Putamen (tissue), 1 donor: ENCODE data around the gene NEK3.
"Not testable (repeated sequence)": the region's sequence is repeated elsewhere in the genome, so short reads cannot be mapped to it uniquely, and the experiment has no call there.

Experiments
- DNase-seq: peaks from one replicate; pipeline ENCODE4 v3.0.0-alpha.2; 2016; ENCODE audit warnings: low spot score

NEK3 gene

GRCh38 chr13:52118095-52118494 lies 41.3 kb downstream of the NEK3 start:
- no peak for DNase-seq

GRCh38 chr13:52112591-52112990 lies 46.8 kb downstream of the NEK3 start:
- no peak for DNase-seq

GRCh38 chr13:52109116-52109670 lies 50.2 kb downstream of the NEK3 start:
- no peak for DNase-seq

DNA sequence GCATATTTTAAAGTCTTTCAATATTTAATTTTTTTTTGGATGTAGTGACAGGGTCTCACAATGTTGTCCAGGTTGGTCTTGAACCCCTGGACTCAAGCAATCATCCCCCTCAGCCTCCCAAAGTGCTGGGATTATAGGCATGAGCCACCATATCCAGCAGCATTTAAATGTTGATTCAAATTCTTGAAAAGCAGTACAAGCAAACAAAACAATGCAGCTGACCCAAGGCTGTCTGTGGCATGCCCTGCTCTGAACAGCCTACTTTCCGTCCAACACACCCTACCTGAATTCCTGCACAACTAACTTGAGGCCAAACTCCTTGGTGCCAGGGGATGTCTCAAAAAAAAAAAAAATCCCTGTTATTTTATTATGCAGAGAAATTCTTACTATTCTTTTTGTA lies 53.6 kb downstream of the NEK3 start:
- DNase-seq = no peak

DNA sequence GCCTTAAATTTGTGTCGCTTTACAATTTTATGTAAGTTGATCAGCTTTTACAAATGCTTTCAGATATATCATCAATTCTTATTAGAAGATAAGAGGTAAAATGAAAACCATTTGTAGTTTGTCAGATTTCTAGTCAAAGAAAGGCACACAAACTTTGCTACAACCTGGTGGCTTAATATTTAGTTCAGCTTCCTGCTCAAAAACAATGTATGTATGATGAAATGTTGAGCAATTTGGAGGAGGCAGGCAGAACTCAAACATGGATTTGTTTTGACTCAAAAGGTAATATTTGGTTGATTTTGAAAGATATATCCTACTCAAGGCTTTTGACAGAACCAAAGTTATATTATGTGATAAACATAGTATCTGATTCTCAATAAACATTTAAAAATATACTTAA lies 54.8 kb downstream of the NEK3 start:
- DNase-seq = no peak

- no peak for DNase-seq
Measured at GRCh38 chr13:52103386-52103785, 56.0 kb downstream of the NEK3 start.

- not testable (repeated sequence) for DNase-seq
Measured at GRCh38 chr13:52102423-52102822, 57.0 kb downstream of the NEK3 start.

DNA sequence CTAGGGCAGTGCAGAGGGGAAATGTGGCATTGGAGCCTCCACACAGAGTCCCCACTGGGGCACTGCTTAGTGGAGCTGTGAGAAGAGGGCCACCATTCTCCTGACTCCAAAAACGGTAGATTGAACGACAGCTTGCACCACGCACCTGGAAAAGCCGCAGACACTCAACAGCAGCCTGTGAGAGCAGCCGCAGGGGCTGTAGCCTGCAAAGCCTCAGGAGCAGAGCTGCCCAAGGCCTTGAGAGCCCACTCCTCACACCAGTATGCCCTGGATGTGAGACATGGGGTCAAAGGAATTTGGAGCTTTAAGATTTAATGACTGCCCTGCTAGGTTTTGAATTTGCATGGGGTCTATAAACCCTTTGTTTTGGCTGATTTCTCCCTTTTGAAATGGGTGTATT lies 62.2 kb downstream of the NEK3 start:
- DNase-seq = no peak

DNA sequence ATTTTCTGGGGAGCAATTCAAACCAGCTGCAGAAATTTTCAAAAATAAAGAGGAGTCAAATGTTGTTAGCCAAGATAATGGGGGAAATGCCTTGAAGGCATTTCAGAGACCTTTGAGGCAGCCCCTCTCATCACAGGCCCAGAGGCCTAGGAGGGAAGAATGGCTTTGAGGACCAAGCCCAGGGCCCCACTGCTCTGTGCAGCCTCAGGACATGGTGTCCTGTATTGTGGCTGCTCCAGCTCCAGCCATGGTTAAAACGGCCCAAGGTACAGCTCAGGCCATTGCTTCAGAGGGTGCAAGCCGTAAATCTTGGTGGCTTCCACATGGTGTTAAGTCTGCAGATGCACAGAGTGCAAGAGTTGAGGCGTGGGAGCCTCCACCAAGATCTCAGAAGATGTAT lies 62.6 kb downstream of the NEK3 start:
- no peak for DNase-seq

DNA sequence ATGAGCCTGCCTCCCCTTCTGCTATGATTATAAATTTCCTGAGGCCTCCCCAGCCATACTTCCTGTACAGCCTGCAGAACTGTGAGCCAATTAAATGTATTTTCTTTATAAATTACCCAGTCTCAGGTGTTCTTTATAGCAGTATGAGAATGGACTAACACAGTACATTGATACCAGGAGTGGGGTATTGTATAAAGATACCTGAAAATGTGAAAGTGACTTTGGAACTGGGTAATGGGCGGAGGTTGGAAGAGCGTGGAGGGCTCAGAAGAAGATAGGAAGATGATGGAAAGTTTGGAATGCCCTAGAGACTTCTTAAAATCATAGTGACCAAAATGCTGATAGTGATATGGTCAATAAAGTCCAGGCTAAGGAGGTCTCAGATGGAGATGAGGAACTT lies 63.3 kb downstream of the NEK3 start:
- no peak for DNase-seq

DNA sequence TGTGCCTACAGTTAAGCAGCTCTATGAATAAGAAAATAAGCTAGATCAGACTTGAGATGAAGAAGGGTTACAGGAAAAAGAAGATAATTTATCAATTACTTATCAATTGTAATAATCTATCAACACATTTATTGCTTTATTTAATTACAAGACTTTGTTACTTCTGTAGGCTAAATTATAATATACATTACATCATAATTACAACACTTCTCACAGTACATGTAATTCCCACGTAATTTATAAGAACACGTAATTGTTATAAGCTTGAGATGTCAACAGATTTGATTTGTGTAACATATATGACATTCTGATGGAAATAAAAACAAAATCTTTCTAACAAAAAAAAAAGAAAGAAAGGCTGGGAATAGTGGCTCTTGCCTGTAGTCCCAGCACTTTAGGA lies 67.3 kb downstream of the NEK3 start:
- no peak for DNase-seq

DNA sequence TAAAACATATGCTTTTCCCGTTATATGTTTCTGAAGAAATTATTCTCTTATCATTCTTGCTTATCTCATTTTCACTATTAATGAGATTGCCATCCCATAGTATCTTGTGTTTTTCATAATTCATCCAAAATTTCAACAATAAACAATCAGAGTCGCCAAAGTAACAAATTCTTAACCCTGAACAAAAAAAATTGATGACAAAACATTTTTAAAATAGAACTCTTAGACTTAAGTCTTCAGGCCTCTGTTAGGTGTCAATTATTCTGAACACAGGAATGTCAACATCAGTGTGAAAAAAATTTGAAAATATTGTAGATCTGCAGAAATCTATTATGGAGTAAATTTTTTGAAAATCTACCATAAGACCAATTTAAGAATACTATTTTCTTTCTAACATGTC lies 67.9 kb downstream of the NEK3 start:
- DNase-seq = no peak

- no peak for DNase-seq
Measured at GRCh38 chr13:52085421-52085820, 74.0 kb downstream of the NEK3 start.

DNA sequence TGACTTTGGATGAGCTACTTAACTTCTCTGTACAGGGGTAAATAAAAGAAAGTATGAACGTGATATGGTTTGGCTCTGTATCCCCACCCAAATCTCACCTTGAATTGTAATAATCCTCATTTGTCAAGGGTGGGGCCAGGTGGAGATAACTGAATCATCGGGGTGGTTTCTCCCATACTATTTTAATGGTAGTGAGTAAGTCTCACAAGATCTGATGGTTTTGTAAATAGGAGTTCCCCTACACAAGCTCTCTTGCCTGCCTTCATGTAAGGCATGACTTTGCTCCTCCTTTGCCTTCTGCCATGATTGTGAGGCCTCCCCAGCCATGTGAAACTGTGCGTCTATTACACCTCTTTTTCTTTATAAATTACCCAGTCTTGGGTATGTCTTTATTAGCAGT lies 74.4 kb downstream of the NEK3 start:
- DNase-seq = not testable (repeated sequence)
